Adrenal gland (tissue), 12 donors: ENCODE measurements around the gene EIF3J. TPM values are rescaled to one million over a fixed set of nuclear protein-coding genes. Genes with fewer than 3 reads are reported as not detected.

ENCODE experiments used
- DNase-seq, 7 donors: peaks; one replicate each; pipeline ENCODE4 v3.0.0-alpha.2; 2019 to 2020
- H3K27ac ChIP-seq, 5 donors: fragments of 200-600 bp; sonication (generic) in 4 of 5; 1 replicate in 3 of 5; 2 replicates in 2 of 5; pipeline versions ENCODE4 v1.5.1 to v1.8.0; 2016 to 2020; ENCODE audit warnings: mild to moderate bottlenecking in 1 of 5
- H3K27me3 ChIP-seq: fragments of 200-600 bp; 2 replicates; pipeline ENCODE4 v1.8.0; 2021
- H3K36me3 ChIP-seq, 2 donors: fragments of 200-600 bp; replicated peaks in 1 of 2; 1 replicate in 1 of 2; 2 replicates in 1 of 2; pipeline versions ENCODE4 v1.5.1 to v1.8.0; 2018 to 2022
- H3K4me1 ChIP-seq, 2 donors: fragments of 200-600 bp; replicated peaks in 1 of 2; 1 replicate in 1 of 2; 2 replicates in 1 of 2; pipeline versions ENCODE4 v1.5.1 to v1.8.0; 2018 to 2021
- H3K4me3 ChIP-seq, 4 donors: fragments of 200-600 bp; sonication (generic) in 3 of 4; one replicate each; pipeline ENCODE4 v1.5.1; 2016 to 2018
- H3K9me3 ChIP-seq, 3 donors: fragments of 200-600 bp; sonication (generic) in 1 of 3; replicated peaks in 1 of 3; 1 replicate in 2 of 3; 2 replicates in 1 of 3; pipeline versions ENCODE4 v1.5.1 to v1.8.0; 2016 to 2021
- POLR2A ChIP-seq, 2 donors: fragments of 450-650 bp; IDR thresholded peaks; one replicate each; pipeline ENCODE4 v1.6.1; 2017; ENCODE audit warnings: antibody characterized with exemption in 2 of 2, mild to moderate bottlenecking in 2 of 2, moderate library complexity in 1 of 2
- WGBS, 4 donors: extraction: QIAGEN DNeasy Blood & Tissue Kit in 2 of 4; methylation state at CpG; one replicate each; pipeline versions ENCODE4 v1.1.5 to v1.1.7; 2013 to 2017; 5-methylcytosine and 5-hydroxymethylcytosine counted together
- intact Hi-C, 2 donors: fragments of 100-400 bp; cut with DNase I; formaldehyde crosslinking; loops; one replicate each; pipeline versions ENCODE4 v1.14.1 to v1.15.0; 2022 to 2023
- polyA plus RNA-seq, 3 donors: library from polyadenylated mRNA; stranded (reverse); fragments of 200-250 nt in 2 of 3; fragments of 350-450 nt in 1 of 3; fragmentation: Illumina TruSeq in 1 of 3; extraction: RNeasy Lipid Tissue Mini Kit (QIAGEN cat#74804) in 1 of 3; gene quantifications; one replicate each; pipeline ENCODE4 v1.2.3, GENCODE V29; 2013 to 2014
- total RNA-seq, 9 donors: library from RNA; depleted of rRNA in 4 of 9; stranded (reverse); fragments of >200 nt in 4 of 9; fragments of 120-200 nt in 1 of 9; fragmentation: NEBNext Ultra II Directional in 1 of 9; extraction: Animal tissue kit (Norgen Biotek cat#: 25700) in 1 of 9; gene quantifications; one replicate each; pipeline versions ENCODE4 v1.1.0 to v1.2.4, GENCODE V29; 2013 to 2023
- TF ChIP-seq, protein P1 (sequence below), 6 experiments: fragments of 450-650 bp in 4 of 6; fragments of 200-600 bp in 2 of 6; sonication (generic) in 1 of 6; IDR thresholded peaks; 1 replicate in 5 of 6; 2 replicates in 1 of 6; pipeline versions ENCODE4 v1.5.1 to v1.8.0; 2016 to 2021; ENCODE audit warnings: antibody characterized with exemption in 6 of 6, mild to moderate bottlenecking in 2 of 6, moderate library complexity in 1 of 6
- donor health status: healthy with polysubstance abuse.
- donor health status: Bipolar disorder and iron deficiency.
- donor health status: DM: yes; HTN: yes; CAD: no.
- donor health status: DM: no; HTN: no; CAD: no.
- donor health status: DM: no; HTN: no; CAD: no.
- donor health status: DM: yes; HTN: yes; CAD: no.

The EIF3J gene
- total and polyA plus RNA-seq, 12 donors, result 21.4 to 178 (median 53.8) TPM

DNA sequence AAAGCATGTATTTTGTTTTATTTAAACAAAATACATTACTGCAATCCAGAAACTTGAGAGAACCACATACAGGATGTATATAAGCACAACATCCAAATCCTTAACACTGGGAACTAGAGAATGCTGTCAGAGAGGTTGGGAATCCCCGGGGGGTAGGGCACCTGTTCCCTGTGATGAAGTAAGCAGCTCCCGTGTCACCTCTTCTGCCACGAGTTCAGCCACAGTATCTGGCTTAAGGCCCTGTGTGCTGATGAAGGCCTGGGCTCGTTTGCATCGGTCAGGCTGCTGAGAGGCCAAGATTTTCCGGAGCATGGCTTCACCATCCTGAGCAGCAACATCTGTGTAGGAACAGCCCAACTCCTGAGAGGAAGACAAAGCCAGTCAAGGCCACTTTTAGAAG, 36.4 kb downstream of the EIF3J start:
- Histone ChIP-seq H3K4me3 (no peak overlapping the region), H3K27ac (no peak overlapping the region), H3K36me3 (peaks cover 0 to 27% of the 10 kb centered on the region in 2 donors), H3K27me3 (no peaks in the 10 kb centered on the region), H3K9me3 (no peaks in the 10 kb centered on the region), H3K4me1 (no peaks in the 10 kb centered on the region)
- TF ChIP-seq POLR2A (IDR thresholded peaks at IDR 0.05), result no peak
- intact Hi-C loops, result loop anchor here in 1 of 2 donors (10.0 kb wide), 1 partner anchor 161 kb away; the partner anchor contains the start of gene TRIM69
- no peak for DNase-seq
- WGBS, 4 donors, result 80 to 92% (median 87%) methylated on average over 6 of the region's 6 CpGs

DNA sequence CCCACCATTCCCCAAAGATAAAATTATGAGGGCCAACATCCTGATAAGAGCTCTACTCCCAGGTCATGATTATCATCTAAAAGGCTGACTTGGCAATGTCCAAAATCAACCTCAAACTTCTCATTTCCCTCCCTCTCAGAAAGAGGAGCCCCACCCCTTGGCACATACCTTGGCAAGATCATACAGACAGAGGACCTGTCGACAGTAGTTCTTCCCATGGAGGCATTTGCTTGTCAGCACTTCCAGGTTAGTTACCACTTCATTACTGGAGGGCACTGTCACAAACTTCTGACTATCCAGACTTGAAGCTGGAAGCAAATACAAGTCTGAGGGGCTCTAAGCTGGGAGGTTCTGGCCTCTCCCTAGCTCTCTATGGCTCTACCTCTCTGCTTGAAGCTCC, 37.8 kb downstream of the EIF3J start:
- WGBS, 4 donors, result 56 to 91% (median 82%) methylated on average over 1 of the region's 1 CpG
- Histone ChIP-seq H3K36me3 (peaks cover 0 to 24% of the 10 kb centered on the region in 2 donors), H3K4me1 (no peaks in the 10 kb centered on the region), H3K27me3 (no peaks in the 10 kb centered on the region), H3K9me3 (no peaks in the 10 kb centered on the region), H3K27ac (no peak overlapping the region), H3K4me3 (no peak overlapping the region)
- no peak for DNase-seq
- TF ChIP-seq, protein P1, sequence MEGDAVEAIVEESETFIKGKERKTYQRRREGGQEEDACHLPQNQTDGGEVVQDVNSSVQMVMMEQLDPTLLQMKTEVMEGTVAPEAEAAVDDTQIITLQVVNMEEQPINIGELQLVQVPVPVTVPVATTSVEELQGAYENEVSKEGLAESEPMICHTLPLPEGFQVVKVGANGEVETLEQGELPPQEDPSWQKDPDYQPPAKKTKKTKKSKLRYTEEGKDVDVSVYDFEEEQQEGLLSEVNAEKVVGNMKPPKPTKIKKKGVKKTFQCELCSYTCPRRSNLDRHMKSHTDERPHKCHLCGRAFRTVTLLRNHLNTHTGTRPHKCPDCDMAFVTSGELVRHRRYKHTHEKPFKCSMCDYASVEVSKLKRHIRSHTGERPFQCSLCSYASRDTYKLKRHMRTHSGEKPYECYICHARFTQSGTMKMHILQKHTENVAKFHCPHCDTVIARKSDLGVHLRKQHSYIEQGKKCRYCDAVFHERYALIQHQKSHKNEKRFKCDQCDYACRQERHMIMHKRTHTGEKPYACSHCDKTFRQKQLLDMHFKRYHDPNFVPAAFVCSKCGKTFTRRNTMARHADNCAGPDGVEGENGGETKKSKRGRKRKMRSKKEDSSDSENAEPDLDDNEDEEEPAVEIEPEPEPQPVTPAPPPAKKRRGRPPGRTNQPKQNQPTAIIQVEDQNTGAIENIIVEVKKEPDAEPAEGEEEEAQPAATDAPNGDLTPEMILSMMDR (IDR thresholded peaks at IDR 0.05), result no peak
- TF ChIP-seq POLR2A (IDR thresholded peaks at IDR 0.05), result no peak
- intact Hi-C loops, result loop anchor here in 1 of 2 donors (10.0 kb wide), 1 partner anchor 160 kb away; the partner anchor contains the start of gene TRIM69

DNA sequence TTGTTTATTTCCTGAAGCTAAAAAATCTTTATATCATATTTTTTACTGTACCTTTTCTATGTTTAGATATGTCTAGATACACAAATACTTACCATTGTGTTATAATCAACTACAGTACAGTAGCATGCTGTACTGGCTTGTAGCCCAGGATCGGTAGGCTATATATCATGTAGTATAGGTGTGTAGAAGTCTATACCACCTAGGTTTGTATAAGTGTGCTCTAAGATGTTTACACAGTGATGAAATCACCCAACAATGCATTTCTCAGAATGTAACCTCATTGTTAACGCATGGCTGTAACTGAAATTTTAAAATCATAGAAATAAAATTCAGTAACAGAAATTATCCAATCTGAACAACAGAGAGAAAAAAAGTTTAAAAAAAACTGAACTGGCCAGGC, 43.2 kb downstream of the EIF3J start:
- TF ChIP-seq, protein P1 (IDR thresholded peaks at IDR 0.05), result no peak
- TF ChIP-seq POLR2A (IDR thresholded peaks at IDR 0.05), result no peak
- intact Hi-C loops, result no loop called here

DNA sequence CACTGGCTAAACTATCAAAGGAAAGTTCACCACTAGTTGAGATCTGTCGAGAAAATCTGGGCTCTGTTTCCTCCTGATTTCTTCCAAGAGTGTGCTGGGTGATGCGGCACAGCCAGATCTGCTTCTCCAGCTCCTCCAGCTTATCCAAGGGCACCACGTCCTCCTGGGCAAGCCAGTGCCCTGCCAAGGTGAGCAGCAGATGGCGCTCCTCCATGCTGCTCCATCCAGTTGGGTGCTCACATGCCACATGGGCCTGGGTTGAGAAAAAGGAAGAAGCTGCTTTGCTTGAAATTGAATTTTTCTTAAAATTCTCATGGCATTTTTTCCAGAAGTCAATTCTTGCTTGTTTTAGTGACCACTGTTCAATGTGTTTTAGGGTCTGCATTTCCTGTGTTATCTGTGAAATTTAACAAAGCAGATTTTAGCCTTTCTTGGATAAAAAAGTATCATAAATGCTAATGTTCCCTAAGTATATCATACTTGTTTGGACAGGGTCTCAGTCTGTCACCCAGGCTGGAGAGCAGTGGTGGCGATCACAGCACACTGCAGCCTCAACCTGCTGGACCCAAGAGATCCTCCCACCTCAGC, 47.3 kb downstream of the EIF3J start:
- H3K27ac ChIP-seq, result no peak overlapping the region
- H3K27me3 ChIP-seq, result no peaks in the 10 kb centered on the region
- H3K4me3 ChIP-seq, result no peak overlapping the region
- H3K9me3 ChIP-seq, result no peaks in the 10 kb centered on the region
- peaks cover 0 to 60% of the 10 kb centered on the region in 2 donors for H3K36me3 ChIP-seq
- DNase-seq, result peak in 6 of 7 donors; percentile 30 to 55 (median 48)
- WGBS, 4 donors, result 76 to 86% (median 82%) methylated on average over 5 of the region's 5 CpGs
- intact Hi-C loops, result no loop called here
- TF ChIP-seq, protein P1 (IDR thresholded peaks at IDR 0.05), result peak in 3 of 6 experiments; percentile 27 to 44 (median 29)
- TF ChIP-seq POLR2A (IDR thresholded peaks at IDR 0.05), result no peak
- H3K4me1 ChIP-seq, result no peaks in the 10 kb centered on the region

More for the DNA sequence above, 43.2 kb downstream of the EIF3J start:
- Histone ChIP-seq H3K36me3 (peaks cover 0 to 32% of the 10 kb centered on the region in 2 donors), H3K4me3 (no peak overlapping the region), H3K9me3 (no peaks in the 10 kb centered on the region), H3K4me1 (no peaks in the 10 kb centered on the region), H3K27me3 (no peaks in the 10 kb centered on the region), H3K27ac (no peak overlapping the region)
- 91 to 97% (median 95%) methylated on average over 2 of the region's 2 CpGs for WGBS, 4 donors
- DNase-seq, result no peak

DNA sequence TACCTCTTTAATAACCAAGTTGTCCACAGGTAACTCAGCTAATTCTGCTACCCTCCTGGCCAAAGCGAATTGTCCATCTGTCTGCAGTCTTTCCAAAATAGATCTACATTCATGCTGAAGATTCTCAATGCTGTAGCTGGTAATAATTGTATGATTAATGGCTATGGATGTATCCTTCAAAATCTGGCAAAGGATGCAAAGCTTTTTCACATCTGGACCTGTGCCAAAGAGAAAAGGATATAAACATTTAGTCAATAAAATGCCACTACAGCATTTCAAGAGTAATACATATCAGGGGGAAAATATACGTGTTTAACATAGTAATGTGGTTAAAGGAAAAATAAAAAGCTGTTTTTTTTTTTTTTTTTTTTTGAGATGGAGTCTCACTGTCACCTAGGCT, 48.7 kb downstream of the EIF3J start:
- no peaks in the 10 kb centered on the region for H3K9me3 ChIP-seq
- 76 to 89% (median 79%) methylated on average over 2 of the region's 2 CpGs for WGBS, 4 donors
- TF ChIP-seq, protein P1 (IDR thresholded peaks at IDR 0.05), result no peak
- TF ChIP-seq POLR2A (IDR thresholded peaks at IDR 0.05), result no peak
- no peak overlapping the region for H3K27ac ChIP-seq
- H3K4me3 ChIP-seq, result no peak overlapping the region
- H3K27me3 ChIP-seq, result no peaks in the 10 kb centered on the region
- no peak for DNase-seq
- no peaks in the 10 kb centered on the region for H3K4me1 ChIP-seq
- intact Hi-C loops, result no loop called here
- peaks cover 0 to 74% of the 10 kb centered on the region in 2 donors for H3K36me3 ChIP-seq
